GM12878 (cell line): ENCODE data around the gene ARL6. TPM values are rescaled to one million over a fixed set of nuclear protein-coding genes. Genes with fewer than 3 reads are reported as not detected.
A peak's percentile ranks its signal among the peaks of the same experiment; 100 is the strongest.

Source experiments
- ATAC-seq: fragments of 200-7000 bp; cut with Tn5 transposase; 3 replicates; pipeline ENCODE4 v1.9.1; 2020; ENCODE audit warnings: mild to moderate bottlenecking, moderate library complexity
- BruUV-seq: library from RNA; stranded (reverse); fragments of 400-500 nt; replicated peaks from 2 replicates; lab custom pipeline; 2021; lab: Mats Ljungman, UMichigan
- CTCF ChIA-PET: fragments of 300-600 bp; sonication (Branson Sonifier 250); formaldehyde crosslinking; extraction: SDS; loops from one replicate; lab custom pipeline; 2021; ENCODE audit warnings: inconsistent platforms; lab: Yijun Ruan, JAX
- POLR2A ChIA-PET: fragments of 350-600 bp; formaldehyde crosslinking; extraction: SDS; loops from one replicate; lab custom pipeline; 2021; ENCODE audit warnings: inconsistent platforms; lab: Charles Lee
- RAD21 ChIA-PET: fragments of 300-600 bp; sonication (Branson Sonifier 250); formaldehyde crosslinking; loops from one replicate; lab custom pipeline; 2023; ENCODE audit warnings: antibody characterized with exemption; ENCODE audit not compliant: unreplicated experiment; lab: Charles Lee
- SMC1A ChIA-PET: fragments of 300-600 bp; sonication (Branson Sonifier 250); formaldehyde crosslinking; loops from one replicate; lab custom pipeline; 2023; ENCODE audit not compliant: unreplicated experiment, uncharacterized antibody; lab: Charles Lee
- DNase-seq: peaks from one replicate; pipeline ENCODE4 v3.0.0-alpha.2; 2011; ENCODE audit warnings: low read depth, low spot score
- FAIRE-seq: peaks from 3 replicates; lab custom pipeline; 2011; peaks lifted over from hg19 to GRCh38; lab: Jason Lieb, UNC
- H2AFZ ChIP-seq: 2 replicates; pipeline ENCODE4 v1.6.0; 2011; ENCODE audit warnings: low read depth, low read length, control low read depth; ENCODE audit not compliant: control insufficient read depth
- H3K27ac ChIP-seq: 2 replicates; pipeline ENCODE4 v1.5.1; 2011; ENCODE audit warnings: control low read depth; ENCODE audit not compliant: control insufficient read depth, insufficient read depth
- H3K27me3 ChIP-seq, 2 experiments: replicated peaks in 1 of 2; 2 replicates each; pipeline versions ENCODE4 v1.6.0 to v1.6.1; 2011; ENCODE audit warnings: low read length in 1 of 2; ENCODE audit not compliant: control insufficient read depth in 2 of 2, insufficient read depth in 2 of 2
- H3K36me3 ChIP-seq, 2 experiments: 2 replicates each; pipeline ENCODE4 v1.5.1; 2011; ENCODE audit warnings: low read length in 1 of 2; ENCODE audit not compliant: control insufficient read depth in 2 of 2, insufficient read depth in 2 of 2
- H3K4me1 ChIP-seq: 2 replicates; pipeline ENCODE4 v1.6.1; 2011; ENCODE audit warnings: mild to moderate bottlenecking, low read length, moderate library complexity, mixed read lengths; ENCODE audit not compliant: control insufficient read depth, insufficient read depth
- H3K4me2 ChIP-seq: 2 replicates; pipeline ENCODE4 v1.6.0; 2011; ENCODE audit warnings: control low read depth; ENCODE audit not compliant: control insufficient read depth, insufficient read depth
- H3K4me3 ChIP-seq: fragments of 200-600 bp; sonication (generic); 2 replicates; pipeline ENCODE4 v1.5.1; 2016
- H3K79me2 ChIP-seq: 2 replicates; pipeline ENCODE4 v1.6.0; 2011; ENCODE audit warnings: low read length; ENCODE audit not compliant: control insufficient read depth, insufficient read depth
- H3K9ac ChIP-seq: 2 replicates; pipeline ENCODE4 v1.8.0; 2011; ENCODE audit warnings: low read length, control low read depth, mixed read lengths; ENCODE audit not compliant: control insufficient read depth, insufficient read depth
- H3K9me3 ChIP-seq: replicated peaks from 3 replicates; pipeline ENCODE4 v1.5.1; 2011; ENCODE audit warnings: mild to moderate bottlenecking, low read length; ENCODE audit not compliant: control insufficient read depth, insufficient read depth
- H4K20me1 ChIP-seq: 2 replicates; pipeline ENCODE4 v1.6.0; 2011; ENCODE audit not compliant: control insufficient read depth, insufficient read depth
- BACH1 ChIP-seq: fragments of 450-650 bp; IDR thresholded peaks from 2 replicates; pipeline ENCODE4 v1.6.1; 2017; ENCODE audit warnings: mild to moderate bottlenecking, borderline replicate concordance
- EED ChIP-seq: sonication (generic); IDR thresholded peaks from 2 replicates; pipeline ENCODE4 v1.6.1; 2016; ENCODE audit warnings: antibody characterized with exemption, low read depth
- EGR1 ChIP-seq, 2 experiments: IDR thresholded peaks; 1 replicate in 1 of 2; 2 replicates in 1 of 2; pipeline ENCODE4 v1.6.1; 2011 to 2012; ENCODE audit warnings: low read depth in 2 of 2, low read length in 2 of 2, borderline replicate concordance in 1 of 2, mild to moderate bottlenecking in 1 of 2, moderate library complexity in 1 of 2
- GATAD2B ChIP-seq: fragments of 450-650 bp; conservative IDR thresholded peaks from 2 replicates; pipeline ENCODE4 v1.6.1; 2017; ENCODE audit warnings: low read depth, mild to moderate bottlenecking, moderate library complexity
- HDAC6 ChIP-seq: fragments of 200-600 bp; sonication (generic); IDR thresholded peaks from one replicate; pipeline ENCODE4 v1.8.0; 2017; ENCODE audit warnings: antibody characterized with exemption; ENCODE audit not compliant: unreplicated experiment
- IKZF1 ChIP-seq: fragments of 450-650 bp; conservative IDR thresholded peaks from 2 replicates; pipeline ENCODE4 v1.6.1; 2017; ENCODE audit warnings: antibody characterized with exemption, mild to moderate bottlenecking
- KDM1A ChIP-seq: fragments of 200-600 bp; sonication (generic); IDR thresholded peaks from 2 replicates; pipeline ENCODE4 v1.6.1; 2016; ENCODE audit warnings: borderline replicate concordance
- LARP7 ChIP-seq: fragments of 450-650 bp; IDR thresholded peaks from 2 replicates; pipeline ENCODE4 v1.6.1; 2017; ENCODE audit warnings: mild to moderate bottlenecking
- MEF2A ChIP-seq: IDR thresholded peaks from 2 replicates; pipeline ENCODE4 v1.6.1; 2011; ENCODE audit warnings: low read depth, mild to moderate bottlenecking, low read length, moderate library complexity; ENCODE audit not compliant: insufficient read depth
- NFYA ChIP-seq: IDR thresholded peaks from 2 replicates; pipeline ENCODE4 v1.6.1; 2011; ENCODE audit warnings: low read depth, mild to moderate bottlenecking, low read length, improper control_type of control experiment, borderline replicate concordance
- NR2F1 ChIP-seq: fragments of 450-650 bp; conservative IDR thresholded peaks from 2 replicates; pipeline ENCODE4 v1.6.1; 2017; ENCODE audit warnings: mild to moderate bottlenecking
- TCF7 ChIP-seq: IDR thresholded peaks from 2 replicates; pipeline ENCODE4 v1.6.1; 2014; ENCODE audit warnings: antibody characterized with exemption, borderline replicate concordance
- WGBS: methylation state at CpG from one replicate; pipeline ENCODE4 v1.1.6; 2016; ENCODE audit warnings: low lambda C conversion rate; ENCODE audit not compliant: insufficient replicate concordance, insufficient coverage; ENCODE audit errors: missing lambda C conversion rate; 5-methylcytosine and 5-hydroxymethylcytosine counted together
- in situ Hi-C: fragments of 300-500 bp; cut with MboI; formaldehyde crosslinking; loops from 9 replicates; pipeline ENCODE4 v1.14.3; 2018; ENCODE audit warnings: mixed read lengths
- intact Hi-C: fragments of 100-400 bp; cut with micrococcal nuclease; formaldehyde crosslinking; loops from one replicate; pipeline ENCODE4 v1.14.2; 2022; ENCODE audit not compliant: unreplicated experiment
- polyA plus RNA-seq, 11 experiments: library from polyadenylated mRNA; depleted of rRNA in 4 of 11; unstranded in 6 of 11; stranded (reverse) in 5 of 11; fragments of >200 nt; fragmentation: Nextera tagmentation in 4 of 11; fragmentation: Illumina TruSeq in 1 of 11; extraction: Ambion mirVana in 4 of 11; extraction: Trizol in 1 of 11; gene quantifications; 1 replicate in 1 of 11; 2 replicates in 10 of 11; pipeline versions ENCODE4 v1.2.1 to v1.2.3, GENCODE V29; 2011 to 2016; ENCODE audit warnings: inconsistent platforms in 2 of 11, missing spikeins in 2 of 11, low read depth in 1 of 11
- total RNA-seq, 4 experiments: library from RNA; depleted of rRNA in 3 of 4; stranded (reverse); fragments of >200 nt in 3 of 4; fragmentation: Illumina TruSeq in 1 of 4; extraction: Trizol in 1 of 4; gene quantifications; 2 replicates each; pipeline versions ENCODE4 v1.2.1 to v1.2.3, GENCODE V29; 2013 to 2021
- TF ChIP-seq, protein P1 (sequence below): fragments of 450-650 bp; IDR thresholded peaks from 2 replicates; pipeline ENCODE4 v1.6.1; 2017; ENCODE audit warnings: mild to moderate bottlenecking, moderate library complexity

Gene ARL6
- total and polyA plus RNA-seq, 10 of the 15 experiments (the other 5 are each of a cell fraction or from before 2014, with no cell fraction given): 2.0 to 7.3 (median 4.3) TPM

DNA sequence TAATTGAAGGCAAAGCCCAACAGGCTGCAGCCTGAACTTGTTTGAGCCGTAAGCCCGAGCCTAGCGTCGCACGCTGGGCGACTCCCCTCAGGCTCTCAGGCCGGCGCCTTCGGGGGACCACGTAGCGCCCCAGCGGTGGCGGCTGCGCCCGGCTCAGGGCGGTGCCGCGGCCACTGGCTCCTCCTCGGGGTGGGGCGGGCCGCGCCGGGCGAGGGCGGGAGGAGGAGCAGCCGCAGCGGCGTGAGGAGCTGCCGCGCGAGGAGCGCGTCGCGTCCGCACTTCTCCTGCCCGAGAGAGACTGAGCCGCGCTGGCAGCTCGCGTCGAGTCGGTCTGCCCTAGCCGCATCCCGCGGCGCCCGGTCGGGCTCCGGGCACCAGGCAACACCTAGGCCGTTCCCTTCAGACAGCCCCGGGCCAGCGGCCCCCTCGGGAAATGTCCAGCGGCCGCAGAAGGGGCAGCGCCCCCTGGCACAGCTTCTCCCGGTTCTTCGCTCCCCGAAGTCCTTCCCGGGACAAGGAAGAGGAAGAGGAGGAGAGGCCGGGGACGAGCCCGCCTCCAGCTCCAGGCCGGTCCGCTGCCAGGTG lies 57.3 kb downstream of the ARL6 start, which contains the start of gene CRYBG3 (continued):
- TF ChIP-seq, protein P1, sequence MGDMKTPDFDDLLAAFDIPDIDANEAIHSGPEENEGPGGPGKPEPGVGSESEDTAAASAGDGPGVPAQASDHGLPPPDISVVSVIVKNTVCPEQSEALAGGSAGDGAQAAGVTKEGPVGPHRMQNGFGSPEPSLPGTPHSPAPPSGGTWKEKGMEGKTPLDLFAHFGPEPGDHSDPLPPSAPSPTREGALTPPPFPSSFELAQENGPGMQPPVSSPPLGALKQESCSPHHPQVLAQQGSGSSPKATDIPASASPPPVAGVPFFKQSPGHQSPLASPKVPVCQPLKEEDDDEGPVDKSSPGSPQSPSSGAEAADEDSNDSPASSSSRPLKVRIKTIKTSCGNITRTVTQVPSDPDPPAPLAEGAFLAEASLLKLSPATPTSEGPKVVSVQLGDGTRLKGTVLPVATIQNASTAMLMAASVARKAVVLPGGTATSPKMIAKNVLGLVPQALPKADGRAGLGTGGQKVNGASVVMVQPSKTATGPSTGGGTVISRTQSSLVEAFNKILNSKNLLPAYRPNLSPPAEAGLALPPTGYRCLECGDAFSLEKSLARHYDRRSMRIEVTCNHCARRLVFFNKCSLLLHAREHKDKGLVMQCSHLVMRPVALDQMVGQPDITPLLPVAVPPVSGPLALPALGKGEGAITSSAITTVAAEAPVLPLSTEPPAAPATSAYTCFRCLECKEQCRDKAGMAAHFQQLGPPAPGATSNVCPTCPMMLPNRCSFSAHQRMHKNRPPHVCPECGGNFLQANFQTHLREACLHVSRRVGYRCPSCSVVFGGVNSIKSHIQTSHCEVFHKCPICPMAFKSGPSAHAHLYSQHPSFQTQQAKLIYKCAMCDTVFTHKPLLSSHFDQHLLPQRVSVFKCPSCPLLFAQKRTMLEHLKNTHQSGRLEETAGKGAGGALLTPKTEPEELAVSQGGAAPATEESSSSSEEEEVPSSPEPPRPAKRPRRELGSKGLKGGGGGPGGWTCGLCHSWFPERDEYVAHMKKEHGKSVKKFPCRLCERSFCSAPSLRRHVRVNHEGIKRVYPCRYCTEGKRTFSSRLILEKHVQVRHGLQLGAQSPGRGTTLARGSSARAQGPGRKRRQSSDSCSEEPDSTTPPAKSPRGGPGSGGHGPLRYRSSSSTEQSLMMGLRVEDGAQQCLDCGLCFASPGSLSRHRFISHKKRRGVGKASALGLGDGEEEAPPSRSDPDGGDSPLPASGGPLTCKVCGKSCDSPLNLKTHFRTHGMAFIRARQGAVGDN: peak; percentile 42; the same call in 1 of the 2 replicates

DNA sequence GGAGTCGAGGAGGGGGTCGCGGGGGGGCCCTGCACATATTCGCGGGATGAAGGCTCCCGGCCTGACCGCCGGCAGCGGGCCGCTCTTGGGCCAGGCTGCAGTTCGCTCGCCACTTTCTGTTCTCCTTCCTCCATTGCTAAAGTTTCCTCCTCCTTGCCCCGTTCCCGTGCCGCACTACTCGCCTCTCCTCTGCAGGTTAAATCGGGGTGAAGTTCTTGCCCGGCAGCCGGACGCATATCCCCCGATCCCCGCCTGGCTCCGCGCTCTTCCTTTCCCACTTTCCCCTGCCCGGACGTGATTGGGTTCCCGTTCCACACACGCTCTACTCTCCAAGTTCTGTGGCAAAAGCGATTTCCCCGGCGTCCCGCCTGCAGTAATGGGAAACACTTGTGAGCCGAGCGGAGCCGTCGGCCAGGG lies 57.8 kb downstream of the ARL6 start:
- TF ChIP-seq HDAC6: no peak
- TF ChIP-seq KDM1A: no peak
- TF ChIP-seq IKZF1: 0 out of 2 replicates have a peak, but pooled peaks have one; percentile 49
- TF ChIP-seq GATAD2B: 0 out of 2 replicates have a peak, but pooled peaks have one; percentile 6
- TF ChIP-seq BACH1: no peak
- no peak for TF ChIP-seq EGR1 (IDR thresholded peaks at IDR 0.05; ENCODE audit: borderline replicate concordance in 1 of 2, low read depth in 2 of 2, low read length in 2 of 2)
- no peak for TF ChIP-seq MEF2A
- no peak for TF ChIP-seq LARP7
- TF ChIP-seq NR2F1: 0 out of 2 replicates have a peak, but pooled peaks have one; percentile 2
- TF ChIP-seq EED: peak; percentile 17; the same call in 1 of the 2 replicates
- no peak for TF ChIP-seq NFYA
- no peak for TF ChIP-seq TCF7
- no peaks in the 10 kb centered on the region for H3K27me3 ChIP-seq
- peak overlapping the region; percentile 90 for H3K4me3 ChIP-seq
- peak overlapping the region; percentile 75 for H3K9ac ChIP-seq
- DNase-seq (no peak), ATAC-seq (peak; percentile 57), FAIRE-seq (no peak)
- H3K36me3 ChIP-seq: no peaks in the 10 kb centered on the region
- H3K79me2 ChIP-seq: peaks cover 4% of the 10 kb centered on the region
- WGBS: 1% methylated on average over 35 of the region's 36 CpGs
- ChIA-PET POLR2A (no interaction called here), SMC1A (interaction anchor here (1.1 to 1.6 kb wide), 3 partner anchors 10 to 199 kb away, joined by 3 to 5 read pairs (median 4); no protein-coding TSS in a partner anchor), RAD21 (interaction anchor here (1.0 kb wide), 1 partner anchor 199 kb away, joined by 4 read pairs; no protein-coding TSS in a partner anchor), CTCF (interaction anchor here (1.8 to 1.9 kb wide), 2 partner anchors 22 to 200 kb away, joined by 5 read pairs; no protein-coding TSS in a partner anchor)
- H3K4me1 ChIP-seq: no peaks in the 10 kb centered on the region
- H3K4me2 ChIP-seq: peak overlapping the region; percentile 98
- intact Hi-C loops: no loop called here
- peak overlapping the region; percentile 51; the same call in 1 of the 2 replicates for H3K27ac ChIP-seq
- BruUV-seq: no TSS peak
- H4K20me1 ChIP-seq: no peaks in the 10 kb centered on the region
- in situ Hi-C loops: no loop called here
- no peaks in the 10 kb centered on the region for H3K9me3 ChIP-seq
- peak overlapping the region; percentile 87 for H2AFZ ChIP-seq
